HT1080 (cell line): Measurements from ENCODE around the gene PHKA1. TPM values are rescaled to one million over a fixed set of nuclear protein-coding genes. Genes with fewer than 3 reads are reported as not detected.
"Not testable (repeated sequence)": the region's sequence is repeated elsewhere in the genome, so short reads cannot be mapped to it uniquely, and the experiment has no call there.

Source experiments
- DNase-seq: peaks from one replicate; pipeline ENCODE4 v3.0.0-alpha.2; 2015; ENCODE audit warnings: low read depth
- small RNA-seq: library from RNA; depleted of rRNA; stranded (forward); fragments of <200 nt; gene quantifications from one replicate; pipeline ENCODE3, GENCODE V24; 2014
- total RNA-seq: library from RNA; depleted of rRNA; stranded (reverse); fragments of >200 nt; shearing (Covaris generic); gene quantifications from 2 replicates; pipeline ENCODE4 v1.2.3, GENCODE V29; 2014; rRNA removed

The PHKA1 gene
- total RNA-seq, 1 experiment from 2014 or later: 8.3 TPM

DNA sequence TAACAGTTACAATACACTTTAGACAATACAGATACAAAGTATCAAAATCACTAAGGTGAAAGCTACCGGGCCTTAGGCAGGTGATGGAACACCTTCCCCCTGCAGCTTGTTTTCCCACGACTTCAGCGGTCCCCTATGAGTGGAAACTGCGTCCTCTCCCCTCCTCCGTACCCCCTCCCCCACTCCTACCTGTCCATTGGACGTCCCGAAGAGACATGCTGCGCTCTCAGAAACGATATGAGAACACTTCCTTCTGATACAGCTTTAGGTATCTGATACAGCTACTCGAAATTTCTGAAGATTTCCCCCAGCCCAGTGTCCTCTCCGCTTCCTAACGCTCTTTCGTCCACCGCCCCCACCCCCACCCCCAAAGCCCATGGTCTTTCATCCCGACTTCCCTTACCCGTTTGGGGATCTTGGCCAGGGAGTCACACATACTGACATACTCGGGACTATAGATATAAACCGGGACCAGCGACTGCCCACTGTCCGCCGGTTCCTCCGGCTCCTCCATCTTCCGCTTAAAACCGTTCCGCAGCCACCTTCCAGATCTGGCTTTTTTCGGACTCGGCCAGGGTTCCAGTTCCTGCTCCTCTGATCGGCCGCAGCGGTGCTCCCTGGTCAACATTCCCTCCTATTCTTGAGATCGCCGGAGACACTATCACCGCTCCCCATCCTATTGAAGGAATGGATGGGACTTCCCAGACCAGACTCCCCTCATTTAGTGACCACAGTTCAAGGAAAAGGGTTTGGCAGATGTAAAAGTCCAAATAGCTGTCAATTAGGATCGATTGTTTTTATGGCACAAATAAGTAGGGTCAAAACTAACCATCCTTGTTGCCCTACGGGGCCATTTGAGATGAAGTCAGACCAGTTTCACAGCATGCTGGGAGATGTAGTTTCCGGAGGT lies 141.6 kb downstream of the PHKA1 start, which contains the start of gene HDAC8:
Gene HDAC8 (minus strand): TSS at position 596 of the 910 bp plus-strand sequence. CDS start 82 bp downstream, at position 514.
- peak; percentile 74 for DNase-seq

DNA sequence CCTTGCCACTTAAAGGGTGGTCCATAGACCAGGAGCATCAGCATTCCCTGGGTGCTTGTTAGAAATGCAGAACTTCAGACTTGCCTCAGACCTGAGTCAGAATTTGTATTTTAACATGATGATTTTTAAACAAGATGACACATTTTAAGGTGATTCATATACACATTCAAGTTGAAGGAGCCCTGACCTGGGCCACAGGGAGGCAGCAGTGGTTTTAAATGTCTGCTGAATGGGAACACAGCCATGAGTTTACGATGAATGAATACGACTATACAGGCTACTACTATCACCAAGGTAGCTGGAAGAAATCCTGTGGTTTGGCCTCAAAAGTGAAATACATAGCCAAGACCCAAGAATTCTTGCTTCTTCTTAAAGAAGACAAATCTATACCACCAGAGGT lies 144.3 kb downstream of the PHKA1 start:
- DNase-seq: peak; percentile 56

DNA sequence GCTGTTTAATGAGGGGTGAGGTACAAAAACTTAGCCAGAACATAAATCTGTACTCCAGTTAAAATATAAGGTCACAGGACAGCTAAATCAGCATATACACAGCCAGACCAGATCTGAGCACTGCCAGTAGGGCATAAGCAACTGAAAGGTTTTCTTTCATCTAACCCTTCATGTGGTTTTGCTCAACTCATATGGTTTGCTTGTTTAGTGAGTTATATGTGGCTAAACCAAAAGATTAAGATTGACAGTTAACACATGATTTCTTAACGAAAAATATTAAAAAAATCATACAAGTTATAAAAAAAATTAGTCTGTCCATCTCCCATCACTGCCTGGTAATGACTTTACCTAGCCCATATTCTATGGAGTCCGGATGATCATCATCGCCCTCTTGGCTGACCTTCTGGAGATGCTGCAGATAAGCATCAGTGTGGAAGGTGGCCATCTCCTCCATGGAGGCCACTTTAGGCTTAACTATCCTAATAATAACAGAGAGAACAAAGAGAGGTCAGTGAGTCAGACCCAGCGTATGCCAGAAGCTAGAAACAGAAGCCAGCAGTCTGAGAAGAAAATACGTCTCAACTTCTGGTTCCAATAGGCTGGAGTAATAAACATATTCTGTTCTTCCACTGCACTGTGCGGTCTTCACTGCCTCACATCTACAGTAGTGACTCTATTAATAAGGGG lies 145.6 kb downstream of the PHKA1 start:
- DNase-seq: no peak

DNA sequence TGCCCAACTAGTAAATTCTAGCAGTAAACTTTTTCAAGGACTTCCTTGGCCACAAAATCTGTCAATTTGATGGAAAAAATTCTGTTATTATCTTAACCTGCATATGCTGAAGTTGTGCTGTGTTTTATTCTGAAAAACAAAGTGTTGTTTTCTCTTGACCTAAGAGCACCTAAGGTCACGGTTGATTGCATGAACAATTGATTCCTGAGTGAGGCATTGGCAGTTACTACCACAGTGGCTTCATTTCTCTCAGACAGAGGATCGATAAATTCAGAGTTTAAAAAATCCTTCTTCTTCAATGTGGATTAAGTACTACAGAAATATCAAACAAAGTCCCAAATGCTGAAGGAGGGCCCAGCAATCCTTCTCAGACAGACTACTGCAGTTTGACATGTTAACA lies 147.7 kb downstream of the PHKA1 start:
- DNase-seq: no peak

DNA sequence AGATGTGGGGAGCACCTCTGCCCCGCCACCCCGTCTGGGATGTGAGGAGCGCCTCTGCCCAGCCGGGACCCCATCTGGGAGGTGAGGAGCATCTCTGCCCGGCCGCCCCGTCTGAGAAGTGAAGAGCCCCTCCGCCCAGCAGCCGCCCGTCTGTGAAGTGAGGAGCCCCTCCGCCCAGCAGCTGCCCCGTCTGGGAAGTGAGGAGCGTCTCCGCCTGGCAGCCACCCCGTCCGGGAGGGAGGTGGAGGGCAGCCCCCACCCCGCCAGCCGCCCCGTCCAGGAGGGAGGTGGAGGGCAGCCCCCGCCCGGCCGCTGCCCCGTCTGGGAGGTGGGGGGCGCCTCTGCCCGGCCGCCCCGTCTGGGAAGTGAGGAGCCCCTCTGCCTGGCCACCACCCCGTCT lies 154.5 kb downstream of the PHKA1 start:
- DNase-seq: not testable (repeated sequence)

DNA sequence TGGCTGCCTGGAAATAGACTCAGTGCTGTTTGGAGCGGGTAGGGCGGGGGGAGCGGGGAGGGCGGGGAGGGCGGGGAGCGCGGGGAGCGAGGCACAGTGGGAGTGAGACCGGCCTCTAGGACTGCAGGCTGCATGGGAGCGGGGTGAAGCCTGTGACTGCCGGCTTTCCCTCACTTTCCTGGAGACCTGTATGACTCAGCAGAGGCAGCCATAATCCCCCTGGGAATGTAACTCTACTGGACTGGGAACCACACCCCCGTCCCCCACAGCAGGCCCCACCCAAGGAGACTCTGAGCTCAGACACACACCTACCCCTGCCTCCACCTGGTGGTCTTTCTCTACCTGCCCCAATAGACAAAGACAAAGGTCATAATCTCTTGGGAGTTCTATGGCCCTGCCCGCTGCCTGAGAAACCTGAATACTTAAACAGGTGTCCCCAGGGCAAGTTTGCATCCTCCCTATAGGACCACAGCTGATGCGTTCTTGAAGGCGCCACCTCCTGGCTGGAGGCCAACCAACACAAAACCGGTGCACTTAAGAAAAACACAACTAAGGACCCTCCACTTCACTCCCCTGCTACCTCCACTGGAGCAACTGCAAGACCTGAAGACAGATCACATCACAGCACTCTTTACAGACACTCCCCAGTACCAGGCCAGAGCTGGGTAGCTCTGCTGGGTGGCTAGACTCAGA lies 159.5 kb downstream of the PHKA1 start:
- peak; percentile 81 for DNase-seq

DNA sequence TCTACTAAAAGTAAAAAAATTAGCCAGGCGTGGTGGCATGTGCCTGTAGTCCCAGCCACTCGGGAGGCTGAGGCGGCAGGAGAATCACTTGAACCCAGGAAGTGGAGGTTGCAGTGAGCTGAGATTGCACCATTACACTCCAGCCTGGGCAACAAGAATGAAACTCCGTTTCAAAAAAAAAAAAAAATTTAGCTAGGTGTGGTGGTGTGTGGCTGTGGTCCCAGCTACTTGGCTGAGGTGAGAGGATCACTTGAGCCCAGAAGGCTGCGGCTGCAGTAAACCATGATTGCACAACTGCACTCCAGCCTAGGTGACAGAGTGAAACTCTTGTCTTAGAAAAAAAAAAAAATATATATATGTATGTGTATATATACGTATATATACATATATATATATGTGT lies 161.7 kb downstream of the PHKA1 start:
- not testable (repeated sequence) for DNase-seq

DNA sequence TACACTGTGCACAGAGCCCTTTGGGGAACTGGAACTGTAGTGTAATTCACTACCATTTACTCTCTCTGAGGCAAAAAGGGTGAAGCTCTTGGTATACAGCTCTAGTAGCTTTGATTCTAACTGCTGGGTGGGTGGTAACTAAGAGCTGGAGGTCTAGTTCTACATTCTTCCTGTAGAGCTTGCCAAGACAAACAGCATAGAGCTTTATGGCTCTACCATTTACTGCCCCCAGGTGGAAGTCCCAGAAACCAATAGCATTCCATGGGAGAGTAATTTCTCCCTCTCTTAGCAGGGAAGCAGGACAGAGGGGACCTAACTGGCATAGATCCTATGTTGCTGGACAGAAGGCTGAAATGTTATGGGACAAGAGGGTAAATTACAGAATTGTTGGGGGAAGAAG lies 168.1 kb downstream of the PHKA1 start:
- peak; percentile 15 for DNase-seq

DNA sequence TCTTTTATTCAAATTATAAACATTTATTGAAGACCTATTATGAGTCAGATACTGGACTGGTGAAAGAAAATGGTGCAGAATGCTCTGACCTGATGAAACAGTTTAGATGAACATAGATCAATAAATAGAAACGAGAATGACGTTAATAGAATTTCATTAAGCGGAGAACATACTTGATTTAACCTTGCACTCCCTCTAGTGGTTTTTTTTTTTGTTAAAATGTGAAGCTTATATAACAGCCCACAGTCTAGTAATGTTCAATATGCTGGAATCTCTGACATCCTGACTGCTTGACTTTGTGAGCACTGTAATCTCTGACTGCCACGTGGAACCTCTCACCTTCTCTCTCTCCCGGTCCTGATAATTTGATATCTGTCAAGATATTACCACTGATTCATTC lies 173.8 kb downstream of the PHKA1 start:
- no peak for DNase-seq

DNA sequence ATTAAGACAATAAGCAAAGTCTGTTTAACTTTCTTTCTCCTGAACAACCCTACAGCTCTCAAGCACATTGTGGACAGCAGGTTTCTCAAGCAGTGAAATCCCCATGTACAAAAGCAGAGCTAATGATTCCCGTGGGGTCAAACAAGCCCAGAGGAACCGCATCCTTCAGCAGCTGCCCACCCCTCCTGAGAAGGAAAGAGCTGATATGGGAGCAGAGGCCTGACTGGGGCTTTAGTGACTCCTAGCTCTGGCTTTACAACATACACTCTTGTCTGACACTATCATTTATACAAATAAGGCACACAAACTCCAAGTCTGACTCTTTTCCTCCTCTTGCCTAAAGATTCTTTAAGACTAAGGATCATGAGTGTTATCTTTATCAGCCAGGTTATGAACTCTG lies 174.3 kb downstream of the PHKA1 start:
- no peak for DNase-seq

DNA sequence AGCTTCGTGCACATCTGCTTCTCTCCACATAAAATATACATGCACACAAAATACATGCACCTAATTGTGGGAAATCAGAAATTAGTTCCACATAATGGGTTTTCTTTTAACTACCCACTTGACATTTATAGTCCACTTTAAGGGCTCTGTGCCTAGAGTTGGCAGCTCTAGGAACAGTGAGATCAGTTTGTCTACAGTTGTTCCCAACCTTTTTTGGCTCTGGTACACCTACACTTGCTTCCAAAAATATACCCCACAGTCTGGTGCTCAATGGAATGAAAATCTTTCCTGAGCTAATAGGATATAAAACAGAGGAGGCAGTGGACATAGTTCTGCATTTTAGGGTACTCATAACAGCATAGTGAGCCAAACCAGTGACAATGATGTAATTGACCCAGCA lies 177.6 kb downstream of the PHKA1 start:
- no peak for DNase-seq

DNA sequence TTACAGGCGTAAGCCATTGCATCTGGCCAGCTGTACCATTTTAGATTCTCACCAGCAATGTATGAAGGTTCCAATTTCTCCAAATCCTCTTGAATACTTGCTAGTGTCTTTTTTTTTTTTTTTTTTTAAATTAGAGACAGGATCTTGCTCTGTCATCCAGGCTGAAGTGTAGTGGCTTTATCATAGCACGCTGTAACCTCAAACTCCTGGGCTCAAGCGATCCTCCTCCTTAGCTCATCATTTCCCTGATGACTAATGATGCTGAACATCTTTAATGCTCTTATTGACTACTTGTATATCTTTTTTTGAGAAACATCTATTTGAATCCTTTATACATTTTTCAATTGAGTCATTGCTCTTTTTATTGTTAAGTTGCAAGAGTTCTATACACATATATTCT lies 181.7 kb downstream of the PHKA1 start:
- DNase-seq: peak; percentile 65

Small RNA genes within 50 kb of the gene (small RNA-seq; reads per million reads assigned to genes)
- gene BX295541.1: not detected
- 0.98 reads per million, percentile 73 among the genes with 10 or more reads in this experiment for gene RF00012
- gene RNU1-112P: not detected

Other genes with a start within 250 kb of the PHKA1 start
- gene HDAC8, start 141.5 kb downstream of the PHKA1 start, total RNA-seq: 27.0 and 34.3 TPM in 2 replicates
- gene DMRTC1B, start 62.6 kb upstream of the PHKA1 start, total RNA-seq: not detected in 2 replicates
- gene FAM236B, start 68.4 kb upstream of the PHKA1 start, total RNA-seq: not detected in 2 replicates
- gene FAM236D, start 93.9 kb upstream of the PHKA1 start, total RNA-seq: not detected in 2 replicates
- gene FAM236C, start 198.3 kb upstream of the PHKA1 start, total RNA-seq: not detected in 2 replicates
- gene FAM236A, start 223.9 kb upstream of the PHKA1 start, total RNA-seq: not detected in 2 replicates
- gene DMRTC1, start 229.5 kb upstream of the PHKA1 start, total RNA-seq: not detected in 2 replicates